ENCODE results near the gene CIART. TPM values are rescaled to one million over a fixed set of nuclear protein-coding genes. Genes with fewer than 3 reads are reported as not detected.

The CIART gene
- total and polyA plus RNA-seq, 2 of the 8 experiments (the other 6 are each of a cell fraction or from before 2014, with no cell fraction given): 9.6 to 33.3 TPM

- CTCF ChIA-PET (ENCODE audit: partially characterized antibody): interaction anchor here (1.6 kb wide), 1 partner anchor 21 kb away, joined by 5 read pairs; no protein-coding TSS in a partner anchor
- H2AFZ ChIP-seq (ENCODE audit: low read length): no peak overlapping the region
- no peak for DNase-seq (ENCODE audit: low read depth in 1 of 2, low spot score in 2 of 2)
These were observed 47.0 kb upstream of the CIART start for GRCh38 chr1:150235294-150235851.

More at GRCh38 chr1:150235294-150235851, 47.0 kb upstream of the CIART start:
- Histone ChIP-seq H3K79me1 (ENCODE audit: low read depth, low read length) (no peaks in the 10 kb centered on the region; the same call in 1 of the 2 replicates), H2AK5ac (ENCODE audit: low read depth, low read length) (no peak overlapping the region), H3K27me3 (replicated peaks in 1 of 4; ENCODE audit: control insufficient read depth in 3 of 4, extremely low read depth in 1 of 4, insufficient read depth in 3 of 4, low read length in 3 of 4) (no peaks in the 10 kb centered on the region), H4K20me1 (replicated peaks in 1 of 2; ENCODE audit: control insufficient read depth in 1 of 2, insufficient read depth in 2 of 2, low read length in 2 of 2) (peaks cover 0 to 2% of the 10 kb centered on the region in 2 experiments), H3K56ac (replicated peaks; ENCODE audit: insufficient read length, low read depth, low read length) (peak overlapping the region; percentile 43), H2BK5ac (ENCODE audit: low read depth, low read length) (peak overlapping the region; percentile 95), H4K5ac (ENCODE audit: insufficient read length, low read depth, low read length) (peak overlapping the region; percentile 49), H3K4me3 (ENCODE audit: extremely low read depth in 1 of 4, insufficient read depth in 2 of 4, low read depth in 3 of 4, low read length in 4 of 4) (peak overlapping the region; percentile 84 to 99 (median 98)), H3K9ac (replicated peaks in 1 of 4; ENCODE audit: extremely low read depth in 1 of 4, low read depth in 3 of 4, low read length in 3 of 4) (peak overlapping the region; percentile 93 to 99 (median 95)), H4K8ac (ENCODE audit: extremely low read depth, insufficient read depth, low read length) (peak overlapping the region; percentile 92), H3K18ac (ENCODE audit: extremely low read depth, low read length) (peak overlapping the region; percentile 67), H3K4ac (replicated peaks; ENCODE audit: insufficient read length, low read depth, low read length) (peak overlapping the region; percentile 97), H3K14ac (ENCODE audit: insufficient read length) (no peak overlapping the region), H2BK120ac (replicated peaks; ENCODE audit: low read depth, low read length) (peak overlapping the region; percentile 9), H3K79me2 (ENCODE audit: control insufficient read depth in 1 of 2, insufficient read depth in 2 of 2, low read length in 2 of 2) (peaks cover 22 to 53% of the 10 kb centered on the region in 2 experiments), H3K4me2 (ENCODE audit: insufficient read depth in 1 of 2, low read depth in 2 of 2, low read length in 2 of 2) (peak overlapping the region; percentile 77 to 86), H2BK15ac (ENCODE audit: low read length) (no peak overlapping the region; the same call in 1 of the 2 replicates), H4K91ac (replicated peaks; ENCODE audit: insufficient read length, low read length) (peak overlapping the region; percentile 17), H3K9me3 (ENCODE audit: insufficient read depth in 2 of 2, low read depth in 1 of 2, low read length in 1 of 2) (no peaks in the 10 kb centered on the region), H3K23me2 (ENCODE audit: low read depth, low read length) (peaks cover 10% of the 10 kb centered on the region), H3K36me3 (ENCODE audit: control insufficient read depth in 2 of 4, insufficient read depth in 4 of 4, low read length in 3 of 4) (peaks cover 0 to 10% (median 0%) of the 10 kb centered on the region in 4 experiments; a peak in 2 of 8 replicates), H3K4me1 (replicated peaks in 1 of 4; ENCODE audit: control insufficient read depth in 3 of 4, insufficient read depth in 4 of 4, low read length in 3 of 4) (peaks cover 0 to 6% (median 2%) of the 10 kb centered on the region in 4 experiments; a peak in 5 of 7 replicates), H2BK20ac (ENCODE audit: low read length) (no peak overlapping the region), H3K23ac (ENCODE audit: insufficient read length) (no peak overlapping the region), H3K27ac (ENCODE audit: low read depth, low read length) (peak overlapping the region; percentile 74), H2BK12ac (ENCODE audit: low read depth, low read length) (peak overlapping the region; percentile 81; the same call in 1 of the 2 replicates)
- TF ChIP-seq BRCA1 (IDR thresholded peaks at IDR 0.05; ENCODE audit: low read depth, low read length): no peak
- TF ChIP-seq SAP30 (IDR thresholded peaks at IDR 0.05; ENCODE audit: insufficient read depth, insufficient replicate concordance, low read length): no peak
- TF ChIP-seq SIN3A (conservative IDR thresholded peaks at IDR 0.05 in 1 of 2, IDR thresholded peaks at IDR 0.05 in 1 of 2; ENCODE audit: low read depth in 1 of 2, low read length in 2 of 2): no peak; a peak in 1 of 4 replicates
- no peak for TF ChIP-seq CHD1 (IDR thresholded peaks at IDR 0.05; ENCODE audit: low read depth, low read length)
- TF ChIP-seq CBX8 (IDR thresholded peaks at IDR 0.05; ENCODE audit: borderline replicate concordance, low read depth, low read length): no peak
- TF ChIP-seq PHF8 (conservative IDR thresholded peaks at IDR 0.05; ENCODE audit: low read depth, low read length): no peak
- TF ChIP-seq, protein P1, sequence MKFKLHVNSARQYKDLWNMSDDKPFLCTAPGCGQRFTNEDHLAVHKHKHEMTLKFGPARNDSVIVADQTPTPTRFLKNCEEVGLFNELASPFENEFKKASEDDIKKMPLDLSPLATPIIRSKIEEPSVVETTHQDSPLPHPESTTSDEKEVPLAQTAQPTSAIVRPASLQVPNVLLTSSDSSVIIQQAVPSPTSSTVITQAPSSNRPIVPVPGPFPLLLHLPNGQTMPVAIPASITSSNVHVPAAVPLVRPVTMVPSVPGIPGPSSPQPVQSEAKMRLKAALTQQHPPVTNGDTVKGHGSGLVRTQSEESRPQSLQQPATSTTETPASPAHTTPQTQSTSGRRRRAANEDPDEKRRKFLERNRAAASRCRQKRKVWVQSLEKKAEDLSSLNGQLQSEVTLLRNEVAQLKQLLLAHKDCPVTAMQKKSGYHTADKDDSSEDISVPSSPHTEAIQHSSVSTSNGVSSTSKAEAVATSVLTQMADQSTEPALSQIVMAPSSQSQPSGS (IDR thresholded peaks at IDR 0.05; ENCODE audit: low read length): no peak; the same call in 1 of the 2 replicates
- no peak for TF ChIP-seq CHD2 (IDR thresholded peaks at IDR 0.05; ENCODE audit: low read length)
- WGBS, 2 experiments (ENCODE audit: extremely low coverage in 1 of 2, insufficient coverage in 1 of 2, insufficient read length in 1 of 2, insufficient replicate concordance in 2 of 2, low coverage in 1 of 2, low lambda C conversion rate in 2 of 2, missing lambda C conversion rate in 1 of 2): 2% methylated on average over 26 of the region's 27 CpGs; no CpG with 5 or more reads in 1 of the 2 experiments
- FAIRE-seq: no peak
- POLR2A ChIA-PET (ENCODE audit: partially characterized antibody): interaction anchor here (0.7 to 5.6 kb wide), 19 partner anchors 9 to 394 kb away, joined by 3 to 61 read pairs (median 5); partner anchors contain the start of genes APH1A, C1orf54, CA14 and ENSA
